Putamen (tissue), 1 donor: ENCODE results near the gene CACUL1.

Experiments used
- DNase-seq: peaks from one replicate; pipeline ENCODE4 v3.0.0-alpha.2; 2016; ENCODE audit warnings: low spot score

Gene CACUL1

DNA sequence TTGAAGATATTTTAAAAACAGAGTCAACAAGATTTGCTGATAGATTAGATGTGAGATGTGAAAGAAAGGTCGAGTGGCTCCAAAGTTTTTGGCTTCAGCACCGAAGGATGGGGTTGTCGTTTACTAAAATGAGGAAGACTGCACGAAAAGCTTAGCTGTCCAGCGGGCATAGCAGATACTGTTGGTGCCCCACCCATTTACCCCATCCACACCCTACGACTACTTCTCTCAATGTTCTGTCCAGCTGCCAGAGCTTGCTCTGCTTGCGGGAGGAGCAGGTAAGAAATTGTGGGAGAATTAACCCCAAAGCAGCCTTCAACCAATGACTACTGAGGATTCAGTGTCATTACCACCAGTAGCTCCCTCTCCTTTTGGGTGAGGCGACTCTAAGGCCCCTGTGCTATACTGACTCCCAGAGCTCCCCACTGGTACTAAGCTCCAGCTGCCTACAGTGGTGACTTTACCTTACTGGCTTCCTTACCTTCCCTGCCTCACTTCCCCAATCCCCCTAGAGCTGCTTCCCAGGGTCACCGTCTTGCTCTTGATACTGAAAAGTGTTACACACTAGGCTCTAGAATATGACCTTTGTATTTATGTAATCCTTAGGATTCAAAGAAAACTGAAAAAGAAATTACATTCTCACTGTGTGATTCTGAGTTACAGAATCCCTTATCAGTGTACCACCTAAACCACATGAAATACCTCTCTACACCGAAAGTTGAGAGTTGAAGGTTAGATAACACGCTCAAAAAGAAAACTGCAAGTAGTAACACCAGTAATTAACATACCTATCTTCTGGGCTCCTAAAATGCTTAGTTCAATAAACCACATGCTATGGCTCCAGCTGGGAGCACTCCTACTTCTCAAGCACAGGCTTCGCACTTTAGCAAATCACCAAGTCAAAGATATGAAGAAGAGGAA lies 22.3 kb downstream of the CACUL1 start:
- no peak for DNase-seq

DNA sequence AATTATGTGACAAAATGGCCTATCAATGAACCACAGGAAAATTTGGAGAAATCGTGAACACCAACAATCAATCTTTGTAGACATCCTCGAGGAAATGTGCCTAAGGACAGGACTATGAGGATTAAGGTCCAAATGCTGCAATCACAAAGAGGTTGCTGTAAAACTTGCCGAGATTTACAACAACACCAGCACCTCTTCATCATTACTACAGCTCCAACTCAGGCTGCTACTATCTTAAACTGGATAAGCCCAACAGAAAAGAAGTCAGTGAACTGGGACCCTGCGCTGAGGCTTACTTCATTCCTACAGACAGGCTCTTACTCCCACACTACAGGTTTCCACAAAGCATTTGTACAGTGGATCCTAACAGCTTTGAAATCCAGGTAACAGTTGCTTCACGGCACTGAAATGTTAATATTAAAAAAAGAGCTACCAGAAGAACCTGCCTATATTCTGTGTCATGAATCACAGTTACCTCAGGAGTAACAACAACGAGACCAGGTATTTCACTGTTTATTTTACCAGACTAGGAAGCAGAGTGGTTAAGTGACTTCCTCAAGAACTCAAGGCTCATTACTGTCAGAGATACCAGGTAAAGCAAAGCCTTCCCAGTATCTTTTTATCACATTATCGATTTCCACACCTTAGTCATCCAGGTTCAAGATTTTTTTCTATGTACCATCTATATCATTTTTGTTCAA lies 23.9 kb downstream of the CACUL1 start:
- no peak for DNase-seq

DNA sequence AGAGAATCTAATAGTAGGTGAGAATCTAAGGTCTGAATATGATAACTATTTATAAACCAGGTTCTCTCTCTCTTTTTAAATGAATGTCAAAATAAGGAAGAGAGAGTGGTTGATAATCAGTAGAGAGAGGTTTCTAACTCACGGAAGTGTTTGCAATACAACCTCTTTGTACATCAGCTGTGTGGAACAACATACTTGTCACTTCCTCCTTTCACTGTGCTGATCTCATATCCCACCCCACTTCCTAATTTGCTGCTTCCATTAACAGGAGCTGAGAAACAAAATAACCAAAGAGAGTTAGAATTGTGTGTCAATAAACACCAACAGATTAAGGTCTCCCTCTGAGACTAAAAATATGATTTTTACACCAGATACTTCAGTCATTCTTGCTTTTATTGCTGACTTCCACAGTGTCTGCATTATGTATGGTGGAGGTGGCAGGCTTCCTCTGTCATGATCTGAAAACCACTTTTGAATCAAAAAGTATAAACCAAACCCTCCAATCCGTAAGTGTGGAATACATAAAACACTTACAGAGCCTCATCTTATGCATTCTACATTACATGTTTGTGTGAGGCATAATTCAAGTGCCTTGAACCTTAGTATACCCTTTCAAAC lies 25.0 kb downstream of the CACUL1 start:
- peak; percentile 32 for DNase-seq

DNA sequence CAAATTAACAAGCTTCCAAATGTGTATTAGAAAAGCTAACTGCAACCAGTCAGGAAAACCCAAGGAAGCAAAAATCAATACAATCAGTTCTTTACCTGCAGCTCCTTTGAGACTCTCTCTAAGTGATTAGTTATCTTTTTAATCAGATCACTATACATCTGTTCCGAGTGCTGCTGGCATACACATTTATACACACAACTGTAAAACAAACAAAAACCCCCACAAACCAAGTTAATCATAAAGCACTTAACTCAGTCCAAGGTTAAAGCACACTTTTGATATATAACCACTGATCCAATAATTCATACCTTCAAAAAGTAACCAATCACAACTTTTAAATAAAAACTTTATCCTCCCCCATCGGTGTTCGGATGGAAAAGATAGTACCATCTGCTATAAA lies 25.6 kb downstream of the CACUL1 start:
- no peak for DNase-seq

DNA sequence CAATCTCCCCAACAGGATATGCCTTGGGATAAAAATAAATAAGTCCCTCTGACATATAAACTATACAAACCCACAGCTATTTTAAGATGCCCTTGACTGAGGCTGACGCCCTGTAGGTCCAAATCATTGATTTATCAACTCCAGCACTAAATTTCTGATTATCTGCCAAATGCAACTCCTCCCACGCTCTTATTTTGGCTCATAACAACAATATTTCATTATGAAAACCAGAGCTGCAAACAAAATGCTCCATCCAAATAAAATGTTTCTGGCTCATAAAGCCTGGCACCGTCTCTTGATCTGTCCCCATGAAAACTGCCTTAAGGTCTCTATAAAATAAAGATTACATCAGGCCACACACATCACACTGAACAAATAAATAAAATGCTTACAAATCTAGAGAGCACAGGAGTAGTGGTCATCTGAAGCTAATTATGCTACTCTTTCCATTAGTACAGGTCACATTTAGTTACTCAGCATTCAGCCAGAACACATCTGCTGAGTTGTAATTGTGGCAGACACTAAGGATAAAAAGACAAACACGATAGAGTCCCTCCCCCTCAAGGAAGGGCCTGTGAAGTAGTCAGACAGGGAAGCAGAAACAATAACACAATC lies 28.8 kb downstream of the CACUL1 start:
- DNase-seq: no peak

DNA sequence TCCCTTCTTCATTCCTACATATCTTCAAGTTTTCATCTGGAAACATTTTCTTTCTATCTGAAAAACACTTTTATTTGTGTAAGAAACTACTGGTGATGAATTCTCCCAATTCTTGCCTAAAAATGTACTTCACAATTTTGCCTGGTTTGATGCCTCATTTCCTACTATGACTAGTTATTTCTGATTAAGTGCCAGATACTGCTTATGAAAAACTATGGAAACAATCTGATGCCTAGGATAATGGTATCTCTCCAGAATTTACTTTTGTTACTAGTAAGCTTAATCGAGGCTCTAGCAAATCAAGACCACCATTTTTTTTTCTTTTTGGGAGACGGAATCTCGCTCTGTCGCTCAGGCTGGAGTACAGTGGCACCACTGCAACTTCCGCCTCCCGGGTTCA lies 31.3 kb downstream of the CACUL1 start:
- no peak for DNase-seq

DNA sequence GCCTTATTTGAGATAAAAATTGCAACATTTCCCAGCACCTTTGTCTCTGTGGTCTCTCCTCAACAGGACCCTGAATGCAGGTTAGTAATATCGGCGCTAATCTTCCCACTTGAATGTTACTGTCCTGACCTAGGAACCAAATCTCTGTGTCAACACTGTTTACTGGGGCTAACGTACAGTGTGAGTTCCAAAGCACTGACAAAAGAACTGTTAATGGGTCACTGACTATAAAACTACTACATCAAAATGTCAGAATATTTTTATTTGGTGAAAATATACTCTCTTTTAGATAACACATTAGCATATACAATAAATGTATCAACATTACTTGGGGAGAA lies 33.3 kb downstream of the CACUL1 start:
- DNase-seq: no peak

DNA sequence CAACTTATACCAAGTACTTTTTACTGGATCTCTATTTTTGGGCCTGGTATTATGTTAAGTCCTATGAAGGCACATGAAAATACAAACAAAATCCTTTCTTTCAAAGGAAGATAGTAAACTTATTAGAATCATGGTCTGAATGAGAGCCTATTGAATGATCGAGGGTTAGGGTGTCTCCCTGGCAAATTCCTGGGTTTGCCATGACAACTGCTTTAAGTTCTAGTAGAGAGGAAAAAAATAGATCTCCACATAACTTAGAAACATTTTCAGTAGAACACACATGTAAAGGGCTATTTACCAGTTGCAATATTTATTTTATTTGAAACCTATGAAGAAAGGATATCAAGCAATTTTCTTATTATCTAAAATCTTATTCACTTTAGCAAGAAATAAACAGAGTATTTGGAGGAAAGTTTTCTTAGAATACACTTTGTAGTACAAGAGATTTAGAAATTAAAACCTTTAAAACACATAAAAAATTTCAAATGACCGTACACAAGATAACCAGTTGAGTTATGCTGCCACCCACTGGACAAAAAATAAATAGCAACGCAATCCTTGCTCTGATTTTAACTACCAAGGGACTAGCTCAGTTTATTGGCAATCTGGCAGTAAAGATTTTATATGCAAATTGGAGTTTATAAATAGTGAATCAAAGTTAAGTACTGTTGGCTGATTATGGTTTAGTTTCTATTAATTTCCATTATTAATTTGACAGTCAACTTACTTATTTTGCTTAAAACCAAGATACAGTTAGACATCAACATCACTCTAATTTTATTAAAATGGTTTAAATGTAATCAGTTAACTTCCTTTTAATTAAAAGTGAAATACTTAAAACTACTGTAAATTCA lies 33.9 kb downstream of the CACUL1 start:
- peak; percentile 24 for DNase-seq

DNA sequence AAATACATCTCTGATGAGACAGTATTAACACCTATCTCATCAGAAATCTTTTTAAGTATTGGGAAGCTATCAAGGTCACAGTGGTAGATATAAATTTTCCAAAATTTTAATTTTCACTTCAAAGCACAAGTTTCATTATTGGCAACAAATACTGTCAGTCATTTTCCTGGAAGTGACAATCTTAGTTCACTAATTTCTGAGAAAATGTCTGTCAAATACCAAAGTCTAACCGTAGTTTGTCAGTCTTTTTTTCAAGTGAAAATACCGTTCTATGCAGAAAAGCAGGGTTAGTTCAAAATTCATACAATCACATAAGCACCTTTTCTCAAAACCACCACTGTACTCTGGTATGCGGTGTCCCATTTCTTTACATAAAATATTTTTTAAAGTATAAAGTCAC lies 40.4 kb downstream of the CACUL1 start:
- DNase-seq: no peak

DNA sequence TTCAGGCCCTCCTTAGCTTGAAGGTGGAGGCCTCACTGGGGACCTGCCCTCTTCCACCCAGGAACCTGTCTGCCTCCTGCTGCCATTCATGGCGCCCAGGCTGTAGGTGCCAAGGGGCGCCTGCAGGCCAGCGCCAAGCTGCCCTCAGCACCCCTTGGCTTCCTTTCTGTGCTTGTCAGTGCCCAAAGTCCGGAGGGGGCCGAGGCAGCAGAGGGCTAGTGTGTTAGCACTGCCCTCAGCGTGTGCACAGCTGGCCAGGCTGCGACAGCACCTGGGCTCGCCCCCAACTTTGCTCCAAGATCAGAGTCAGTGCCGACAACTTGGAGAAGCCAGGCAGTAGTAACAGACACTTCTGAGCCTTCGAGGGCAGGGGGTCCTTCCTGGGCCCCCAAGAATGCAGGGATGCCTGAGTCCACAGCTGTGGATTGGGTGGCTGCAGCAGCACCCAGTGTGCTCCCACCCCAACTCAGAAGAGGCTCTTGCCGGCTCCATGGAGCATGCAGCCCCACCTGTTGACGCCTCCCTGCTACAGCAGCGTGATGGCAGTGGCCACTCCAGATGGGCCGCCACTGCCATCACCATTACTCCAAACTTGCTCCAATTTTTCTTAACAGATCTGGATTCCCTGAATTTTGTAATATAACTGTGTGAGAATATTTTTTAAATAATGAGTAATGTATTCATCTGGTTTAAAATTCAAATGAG lies 41.7 kb downstream of the CACUL1 start:
- no peak for DNase-seq

DNA sequence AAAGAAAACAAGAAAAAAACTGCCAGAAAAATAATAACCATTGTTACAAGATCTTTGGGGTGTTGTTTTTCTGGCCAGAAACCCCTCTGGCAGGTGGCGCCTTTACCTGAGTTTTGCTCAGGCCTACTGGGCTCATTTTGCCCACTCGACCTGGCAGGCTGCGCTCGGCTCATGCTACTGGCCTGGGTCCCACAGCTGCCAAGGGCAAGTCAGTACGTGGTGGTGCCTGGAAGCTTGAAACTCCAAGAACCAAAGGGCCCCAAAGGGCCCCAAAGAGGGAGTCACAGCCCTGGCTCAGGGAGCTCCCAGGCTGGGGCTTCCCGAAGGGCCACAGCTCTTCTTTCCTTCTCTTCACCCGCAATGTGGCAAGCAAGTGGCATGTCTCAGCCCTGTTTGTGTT lies 42.7 kb downstream of the CACUL1 start:
- no peak for DNase-seq

DNA sequence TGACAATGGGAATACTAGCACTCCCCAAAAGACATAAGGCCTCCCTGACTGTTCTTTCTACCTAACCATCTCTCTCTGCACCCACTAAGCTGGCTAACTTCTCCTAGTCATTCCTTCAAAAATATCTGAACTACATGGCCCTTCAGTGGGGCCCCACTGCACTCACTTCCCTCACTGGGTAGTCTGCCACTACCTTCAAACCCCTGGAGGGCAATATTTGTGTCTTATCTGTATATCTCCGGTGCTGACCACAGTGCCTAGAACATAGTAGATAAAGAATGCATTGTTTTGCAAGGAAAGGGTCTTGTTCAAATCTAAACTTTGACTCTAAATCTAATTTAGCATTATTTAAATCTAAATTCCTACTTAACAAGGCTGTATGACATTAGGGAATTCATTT lies 44.3 kb downstream of the CACUL1 start:
- DNase-seq: no peak

DNA sequence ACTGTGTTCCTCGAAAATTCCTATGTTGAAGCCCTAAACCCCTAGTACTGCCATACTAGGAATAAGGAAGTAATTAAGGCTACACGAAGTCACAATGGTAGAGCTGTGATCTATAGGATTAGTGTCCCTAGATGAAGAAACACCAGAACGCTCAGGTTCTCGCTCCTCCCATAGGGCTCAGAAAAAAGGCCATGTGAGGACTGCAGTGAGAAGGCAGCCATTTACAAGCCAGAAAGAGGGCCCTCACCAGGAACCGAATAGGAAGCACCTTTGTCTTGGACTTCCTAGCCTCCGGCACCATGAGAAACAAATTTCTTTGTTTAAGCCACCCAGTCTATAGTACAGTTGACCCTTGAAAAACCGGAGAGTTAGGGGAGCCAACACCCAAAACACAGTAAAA lies 46.2 kb downstream of the CACUL1 start:
- DNase-seq: no peak

DNA sequence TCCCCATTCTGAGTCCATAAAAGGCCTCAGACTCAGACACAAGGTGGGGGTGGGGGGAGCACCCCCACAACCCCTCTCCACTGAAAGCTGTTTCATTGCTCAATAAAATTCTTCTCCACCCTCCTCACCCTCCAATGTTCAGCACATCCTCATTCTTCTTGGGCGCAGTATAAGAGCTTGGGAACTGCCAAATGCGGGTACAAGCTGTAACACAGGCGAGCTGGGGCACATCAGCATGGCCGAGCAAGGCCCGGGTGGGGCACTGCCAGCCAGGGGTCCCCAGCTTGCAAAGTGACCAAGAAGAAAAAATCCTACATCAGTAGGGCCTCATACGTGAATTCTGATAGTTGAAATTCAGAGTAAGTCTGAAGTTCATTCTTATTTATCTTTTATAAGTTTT lies 50.1 kb downstream of the CACUL1 start:
- DNase-seq: no peak

DNA sequence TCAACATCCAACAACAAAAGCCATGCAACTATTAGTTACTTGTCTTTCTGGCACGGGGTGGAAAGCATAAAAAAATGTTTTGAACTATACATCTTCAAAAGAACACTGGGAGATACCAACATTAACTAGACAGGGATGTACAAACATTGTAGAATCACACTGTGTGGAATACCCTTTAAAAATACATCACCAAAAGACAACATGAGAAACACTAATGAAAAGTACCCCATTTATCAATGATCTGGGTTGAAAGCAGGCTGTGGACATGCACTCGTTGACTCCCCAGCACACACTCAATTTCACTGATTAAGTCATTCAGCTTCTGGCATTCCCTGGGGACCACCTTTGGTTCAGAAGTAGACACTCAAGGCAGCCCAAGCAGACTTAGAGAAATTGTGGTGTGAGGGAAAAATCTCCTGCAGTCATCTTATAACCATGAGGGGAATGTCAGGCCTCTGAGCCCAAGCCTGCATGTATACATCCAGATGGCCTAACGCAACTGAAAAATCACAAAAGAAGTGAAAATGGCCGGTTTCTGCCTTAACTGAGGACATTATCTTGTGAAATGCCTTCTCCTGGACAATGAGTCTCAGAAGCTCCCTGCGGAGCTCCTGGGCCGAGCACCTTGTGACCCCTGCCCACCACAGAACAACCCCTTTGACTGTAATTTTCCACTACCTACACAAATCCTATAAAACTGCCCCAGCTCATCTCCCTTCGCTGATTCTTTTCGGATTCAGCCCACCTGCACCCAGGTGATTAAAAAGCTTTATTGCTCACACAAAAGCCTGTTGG lies 53.0 kb downstream of the CACUL1 start:
- DNase-seq: no peak

DNA sequence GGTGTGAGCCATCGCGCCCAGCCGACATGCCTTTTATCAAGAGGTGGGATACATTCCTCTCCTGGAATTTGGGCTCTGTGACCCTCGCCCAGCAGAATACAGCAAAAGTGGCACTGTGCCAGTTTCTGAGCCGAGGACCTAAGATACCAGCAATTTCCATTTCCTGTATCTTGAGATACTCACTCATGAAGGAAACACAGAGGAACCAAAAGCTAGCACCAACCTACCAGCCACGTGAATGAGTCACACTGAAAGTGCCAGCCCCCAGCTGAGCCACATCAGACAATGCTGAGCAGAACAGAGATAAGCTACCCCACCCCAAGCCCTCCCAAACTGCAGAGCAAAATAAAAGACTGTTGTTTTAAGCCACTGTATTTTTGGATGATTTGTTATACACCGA lies 56.3 kb downstream of the CACUL1 start:
- no peak for DNase-seq

DNA sequence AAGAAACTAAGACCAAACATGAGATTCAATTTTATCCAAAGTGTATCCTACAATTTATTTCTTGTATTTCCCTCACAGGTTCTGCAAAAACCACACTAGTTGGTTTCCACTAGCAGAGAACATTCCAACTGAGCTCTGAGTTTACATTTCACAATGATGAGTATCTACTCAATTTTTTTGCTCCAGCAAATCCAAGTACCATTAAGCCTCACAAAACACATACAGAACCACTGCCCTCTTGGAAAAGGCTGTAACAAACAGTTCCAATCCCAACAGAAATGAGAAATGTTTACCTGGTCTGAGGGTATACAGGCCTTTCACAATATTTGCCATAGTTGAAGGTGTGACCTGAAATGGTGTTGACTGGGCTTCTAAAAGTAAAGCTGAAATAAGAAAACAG lies 59.9 kb downstream of the CACUL1 start:
- no peak for DNase-seq

DNA sequence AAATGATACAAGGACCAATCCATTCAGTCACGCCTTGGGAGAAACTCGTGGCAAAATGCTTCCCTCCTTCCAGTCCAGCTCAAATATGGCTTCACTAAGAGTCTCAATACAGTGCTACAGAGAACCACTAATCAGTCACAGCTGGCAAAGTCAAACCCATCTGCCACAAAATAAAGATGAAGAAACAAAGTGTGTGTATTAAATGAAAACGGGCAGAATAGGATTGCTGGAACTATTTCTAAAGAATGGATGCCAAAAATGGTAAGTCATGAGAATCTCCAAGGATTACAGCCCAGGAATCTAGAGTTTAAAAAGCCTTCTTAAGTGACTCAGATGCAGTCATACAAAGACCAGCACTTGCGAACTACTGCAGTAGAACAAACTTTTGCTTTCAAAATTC lies 61.9 kb downstream of the CACUL1 start:
- no peak for DNase-seq

DNA sequence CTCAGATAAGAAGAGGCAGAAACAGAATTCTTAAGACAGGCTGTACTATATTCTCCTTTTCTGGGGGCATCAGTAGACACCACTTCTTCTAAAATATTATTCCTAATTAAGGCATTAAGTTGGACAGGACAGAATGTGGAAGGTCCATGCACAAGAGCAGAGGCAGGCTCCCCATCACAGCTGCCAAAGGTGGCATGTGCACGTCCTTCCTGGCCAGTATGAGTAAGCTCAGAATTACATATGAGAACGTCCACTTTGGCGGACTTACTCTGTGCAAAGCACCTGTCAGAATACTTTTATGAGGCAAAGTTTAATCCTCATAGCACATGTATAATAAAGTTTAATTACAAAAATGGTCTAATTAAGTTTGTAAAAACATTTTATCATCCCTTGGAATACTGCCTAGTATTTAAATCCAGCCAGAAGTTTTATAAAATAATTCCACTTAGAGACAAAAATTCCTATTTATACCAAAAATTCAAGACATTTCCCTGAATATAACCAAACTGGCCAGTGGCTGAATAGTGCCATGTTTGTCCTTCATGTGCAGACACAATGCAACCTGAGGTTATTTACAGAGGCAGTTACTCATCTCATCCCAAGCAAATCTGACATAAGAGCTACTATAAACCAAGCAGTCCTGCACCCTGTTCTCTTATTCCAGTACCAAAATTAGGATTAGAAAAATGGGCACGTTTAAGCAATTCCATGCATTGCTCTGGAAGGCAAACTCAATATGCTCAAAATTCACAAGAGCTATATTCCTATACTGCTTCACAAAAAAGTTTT lies 65.5 kb downstream of the CACUL1 start:
- DNase-seq: no peak

DNA sequence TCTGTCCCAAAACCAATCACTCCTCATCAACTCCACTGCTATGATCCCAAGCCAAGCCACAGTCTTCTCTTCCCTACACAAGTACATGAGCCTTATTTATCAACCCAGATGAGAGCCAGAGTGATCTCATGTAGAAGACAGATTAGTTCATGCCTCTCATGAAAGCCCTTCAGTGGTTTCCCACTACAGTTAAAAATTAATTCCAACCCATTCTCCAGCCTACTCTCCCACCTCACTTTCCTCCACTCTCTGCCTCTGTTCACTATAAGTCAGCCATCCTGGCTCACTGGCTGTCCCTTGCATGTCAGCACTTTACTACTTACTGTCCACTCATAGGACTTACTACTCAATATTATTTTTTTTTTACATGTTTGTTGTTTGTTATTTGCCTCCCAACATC lies 67.3 kb downstream of the CACUL1 start:
- no peak for DNase-seq
